BE2C (cell line): ENCODE data around the gene ELMO1.

Source experiments
- DNase-seq: peaks from one replicate; pipeline ENCODE4 v3.0.0-alpha.2; 2020
- H3K27me3 ChIP-seq: fragments of 250-450 bp; sonication (Bioruptor Pico); 2 replicates; pipeline ENCODE4 v1.5.1; 2020; ENCODE audit warnings: mild to moderate bottlenecking
- H3K36me3 ChIP-seq: fragments of 250-450 bp; sonication (Bioruptor Pico); 2 replicates; pipeline ENCODE4 v1.5.1; 2020; ENCODE audit warnings: mild to moderate bottlenecking
- H3K4me1 ChIP-seq: fragments of 250-450 bp; sonication (Bioruptor Pico); 2 replicates; pipeline ENCODE4 v1.5.1; 2020
- H3K4me3 ChIP-seq: 2 replicates; pipeline ENCODE4 v1.5.1; 2011; ENCODE audit warnings: low read depth, low read length
- H3K9me3 ChIP-seq: fragments of 250-450 bp; sonication (Bioruptor Pico); 2 replicates; pipeline ENCODE4 v1.5.1; 2020
- TF ChIP-seq, protein P1 (sequence below): IDR thresholded peaks from 2 replicates; pipeline ENCODE4 v1.5.1; 2012; ENCODE audit warnings: mild to moderate bottlenecking, low read depth, low read length

ELMO1 gene

DNA sequence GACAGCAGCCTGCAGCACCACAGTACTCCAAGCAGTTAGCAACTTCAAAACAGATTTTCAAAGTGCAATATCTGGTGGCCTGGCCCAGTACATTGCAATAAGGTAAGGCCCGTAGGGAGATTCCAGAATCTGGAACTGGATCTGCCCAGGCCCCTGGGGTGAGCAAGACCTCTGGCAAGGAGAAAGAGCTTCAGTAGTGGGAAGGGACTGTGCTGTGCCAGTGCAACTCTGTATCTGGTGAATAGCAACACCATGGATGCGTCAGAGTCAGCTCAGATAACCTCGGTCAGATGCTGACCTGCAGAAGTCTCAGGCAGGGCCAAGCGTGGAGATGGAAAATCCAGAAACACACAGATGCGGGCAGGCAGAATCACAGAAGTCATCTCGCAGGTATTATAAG lies 30.3 kb downstream of the ELMO1 start:
- Histone ChIP-seq H3K9me3 (no peaks in the 10 kb centered on the region), H3K4me3 (no peak overlapping the region)
- TF ChIP-seq, protein P1, sequence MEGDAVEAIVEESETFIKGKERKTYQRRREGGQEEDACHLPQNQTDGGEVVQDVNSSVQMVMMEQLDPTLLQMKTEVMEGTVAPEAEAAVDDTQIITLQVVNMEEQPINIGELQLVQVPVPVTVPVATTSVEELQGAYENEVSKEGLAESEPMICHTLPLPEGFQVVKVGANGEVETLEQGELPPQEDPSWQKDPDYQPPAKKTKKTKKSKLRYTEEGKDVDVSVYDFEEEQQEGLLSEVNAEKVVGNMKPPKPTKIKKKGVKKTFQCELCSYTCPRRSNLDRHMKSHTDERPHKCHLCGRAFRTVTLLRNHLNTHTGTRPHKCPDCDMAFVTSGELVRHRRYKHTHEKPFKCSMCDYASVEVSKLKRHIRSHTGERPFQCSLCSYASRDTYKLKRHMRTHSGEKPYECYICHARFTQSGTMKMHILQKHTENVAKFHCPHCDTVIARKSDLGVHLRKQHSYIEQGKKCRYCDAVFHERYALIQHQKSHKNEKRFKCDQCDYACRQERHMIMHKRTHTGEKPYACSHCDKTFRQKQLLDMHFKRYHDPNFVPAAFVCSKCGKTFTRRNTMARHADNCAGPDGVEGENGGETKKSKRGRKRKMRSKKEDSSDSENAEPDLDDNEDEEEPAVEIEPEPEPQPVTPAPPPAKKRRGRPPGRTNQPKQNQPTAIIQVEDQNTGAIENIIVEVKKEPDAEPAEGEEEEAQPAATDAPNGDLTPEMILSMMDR: no peak

GRCh38 chr7:37417107-37417474 lies 31.6 kb downstream of the ELMO1 start:
- Histone ChIP-seq H3K4me1 (no peaks in the 10 kb centered on the region), H3K9me3 (no peaks in the 10 kb centered on the region), H3K4me3 (no peak overlapping the region), H3K27me3 (no peaks in the 10 kb centered on the region), H3K36me3 (no peaks in the 10 kb centered on the region)
- no peak for DNase-seq
- TF ChIP-seq, protein P1: no peak

More for the DNA sequence above, 30.3 kb downstream of the ELMO1 start:
- H3K4me1 ChIP-seq: no peaks in the 10 kb centered on the region
- H3K27me3 ChIP-seq: no peaks in the 10 kb centered on the region
- DNase-seq: no peak
- H3K36me3 ChIP-seq: no peaks in the 10 kb centered on the region

GRCh38 chr7:37416378-37417106 lies 32.1 kb downstream of the ELMO1 start:
- Histone ChIP-seq H3K27me3 (no peaks in the 10 kb centered on the region), H3K4me1 (no peaks in the 10 kb centered on the region), H3K36me3 (no peaks in the 10 kb centered on the region), H3K4me3 (no peak overlapping the region), H3K9me3 (no peaks in the 10 kb centered on the region)
- DNase-seq: no peak
- TF ChIP-seq, protein P1: no peak

- Histone ChIP-seq H3K4me3 (no peak overlapping the region), H3K36me3 (no peaks in the 10 kb centered on the region), H3K9me3 (no peaks in the 10 kb centered on the region), H3K4me1 (no peaks in the 10 kb centered on the region), H3K27me3 (no peaks in the 10 kb centered on the region)
- DNase-seq: no peak
- TF ChIP-seq, protein P1: no peak
These were observed 33.0 kb downstream of the ELMO1 start for GRCh38 chr7:37415629-37416028.

- no peaks in the 10 kb centered on the region for H3K4me1 ChIP-seq
- H3K36me3 ChIP-seq: no peaks in the 10 kb centered on the region
- no peak overlapping the region for H3K4me3 ChIP-seq
- H3K9me3 ChIP-seq: no peaks in the 10 kb centered on the region
- no peaks in the 10 kb centered on the region for H3K27me3 ChIP-seq
- no peak for DNase-seq
- TF ChIP-seq, protein P1: no peak
These were observed 34.2 kb downstream of the ELMO1 start for GRCh38 chr7:37414352-37414983.

DNA sequence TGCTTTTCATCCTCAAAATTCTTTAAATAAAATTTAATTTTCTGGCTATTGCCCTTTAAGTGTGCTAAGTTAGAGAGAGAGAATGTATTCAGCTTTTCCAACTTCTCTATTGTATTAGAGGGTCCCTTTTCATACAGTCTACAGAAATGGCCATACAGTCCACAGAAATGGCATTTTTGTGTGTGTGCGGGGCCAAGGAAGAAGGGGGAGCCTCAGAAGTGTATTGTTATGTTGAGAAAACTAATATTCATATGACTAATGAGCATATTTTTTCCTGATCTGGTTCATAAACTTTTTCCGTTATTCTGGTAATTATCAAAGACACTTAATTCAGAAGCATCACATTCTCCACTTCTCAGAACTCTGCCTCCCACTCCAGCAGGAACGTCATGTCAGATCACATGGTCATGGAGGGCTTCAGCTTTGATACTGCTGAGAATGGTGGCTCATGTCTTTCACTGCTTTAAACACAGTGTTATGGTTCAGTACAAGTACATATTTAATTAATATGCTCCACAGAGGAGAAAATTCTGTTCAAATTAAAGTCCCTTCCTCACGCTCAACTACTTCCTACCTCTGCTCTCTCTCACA lies 37.1 kb downstream of the ELMO1 start:
- Histone ChIP-seq H3K4me1 (no peaks in the 10 kb centered on the region), H3K27me3 (no peaks in the 10 kb centered on the region), H3K4me3 (no peak overlapping the region), H3K9me3 (no peaks in the 10 kb centered on the region), H3K36me3 (no peaks in the 10 kb centered on the region)
- DNase-seq: no peak
- TF ChIP-seq, protein P1: no peak
